AG04450 (cell line): ENCODE results near the gene TRPC4AP. TPM values are rescaled to one million over a fixed set of nuclear protein-coding genes. Genes with fewer than 3 reads are reported as not detected.
A peak's percentile ranks its signal among the peaks of the same experiment; 100 is the strongest.

ENCODE experiments used
- CTCF ChIA-PET: fragments of 300-600, 350-600 bp; formaldehyde crosslinking; extraction: SDS; loops from one replicate; lab custom pipeline; 2022; ENCODE audit warnings: antibody characterized with exemption, inconsistent platforms; lab: Charles Lee
- POLR2A ChIA-PET: fragments of 350-600 bp; formaldehyde crosslinking; extraction: SDS; loops from one replicate; lab custom pipeline; 2021; ENCODE audit warnings: antibody characterized with exemption, inconsistent platforms; lab: Yijun Ruan, JAX
- DNase-seq: peaks from one replicate; pipeline ENCODE4 v3.0.0-alpha.2; 2011; ENCODE audit warnings: low read depth, low spot score
- H3K27ac ChIP-seq: one replicate; pipeline ENCODE4 v1.5.1; 2012; ENCODE audit warnings: low read depth, low read length, control low read depth
- H3K27me3 ChIP-seq: one replicate; pipeline ENCODE4 v1.6.0; 2012; ENCODE audit warnings: low read length; ENCODE audit not compliant: control insufficient read depth, insufficient read depth
- H3K4me3 ChIP-seq: 2 replicates; pipeline ENCODE4 v1.5.1; 2011; ENCODE audit warnings: mild to moderate bottlenecking, low read depth, low read length, control low read depth
- H3K9me3 ChIP-seq: 2 replicates; pipeline ENCODE4 v1.5.1; 2012; ENCODE audit warnings: low read length; ENCODE audit not compliant: control insufficient read depth, insufficient read depth
- polyA plus RNA-seq: library from polyadenylated mRNA; depleted of rRNA; stranded (reverse); fragments of >200 nt; gene quantifications from 2 replicates; pipeline ENCODE4 v1.2.3, GENCODE V29; 2011
- TF ChIP-seq, protein P1 (sequence below): IDR thresholded peaks from 2 replicates; pipeline ENCODE4 v1.5.1; 2011; ENCODE audit warnings: low read depth, low read length, control low read depth, inconsistent platforms

Gene TRPC4AP
- polyA plus RNA-seq, 1 experiment = 85.4 TPM

DNA sequence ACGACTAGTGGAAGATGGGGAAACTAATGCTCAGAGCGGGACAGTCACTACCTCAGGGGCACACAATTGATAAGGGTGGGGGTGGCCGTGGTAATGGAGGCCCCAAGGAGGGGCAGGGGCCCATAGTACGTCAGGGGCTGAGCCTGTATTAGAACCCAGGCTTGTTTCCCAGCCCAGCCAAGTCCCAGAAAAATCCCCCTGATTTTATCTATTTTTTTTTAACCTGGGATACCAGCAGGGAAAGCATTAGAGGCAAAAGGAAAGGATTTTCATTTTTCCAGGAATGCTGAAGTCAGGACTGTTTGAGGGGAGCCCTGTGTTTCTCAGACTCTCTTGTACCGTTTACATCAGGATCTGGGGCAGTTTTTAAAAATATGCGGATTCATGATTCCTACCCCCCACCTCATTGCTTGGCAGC lies 136.6 kb downstream of the TRPC4AP start:
- TF ChIP-seq, protein P1, sequence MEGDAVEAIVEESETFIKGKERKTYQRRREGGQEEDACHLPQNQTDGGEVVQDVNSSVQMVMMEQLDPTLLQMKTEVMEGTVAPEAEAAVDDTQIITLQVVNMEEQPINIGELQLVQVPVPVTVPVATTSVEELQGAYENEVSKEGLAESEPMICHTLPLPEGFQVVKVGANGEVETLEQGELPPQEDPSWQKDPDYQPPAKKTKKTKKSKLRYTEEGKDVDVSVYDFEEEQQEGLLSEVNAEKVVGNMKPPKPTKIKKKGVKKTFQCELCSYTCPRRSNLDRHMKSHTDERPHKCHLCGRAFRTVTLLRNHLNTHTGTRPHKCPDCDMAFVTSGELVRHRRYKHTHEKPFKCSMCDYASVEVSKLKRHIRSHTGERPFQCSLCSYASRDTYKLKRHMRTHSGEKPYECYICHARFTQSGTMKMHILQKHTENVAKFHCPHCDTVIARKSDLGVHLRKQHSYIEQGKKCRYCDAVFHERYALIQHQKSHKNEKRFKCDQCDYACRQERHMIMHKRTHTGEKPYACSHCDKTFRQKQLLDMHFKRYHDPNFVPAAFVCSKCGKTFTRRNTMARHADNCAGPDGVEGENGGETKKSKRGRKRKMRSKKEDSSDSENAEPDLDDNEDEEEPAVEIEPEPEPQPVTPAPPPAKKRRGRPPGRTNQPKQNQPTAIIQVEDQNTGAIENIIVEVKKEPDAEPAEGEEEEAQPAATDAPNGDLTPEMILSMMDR = no peak
- Histone ChIP-seq H3K9me3 (0 out of 2 replicates have a peak, but pooled peaks cover 4% of the 10 kb centered on the region), H3K27ac (peak overlapping the region; percentile 73), H3K27me3 (no peaks in the 10 kb centered on the region), H3K4me3 (peak overlapping the region; percentile 80)
- POLR2A ChIA-PET = interaction anchor here (0.6 to 2.1 kb wide), 7 partner anchors 10 to 102 kb away, joined by 3 to 17 read pairs (median 7); partner anchors contain the start of gene ACSS2
- CTCF ChIA-PET = interaction anchor here (0.6 to 4.2 kb wide), 7 partner anchors 10 to 136 kb away, joined by 3 to 57 read pairs (median 4); partner anchors contain the start of genes ACSS2 and GGT7
- DNase-seq = no peak

DNA sequence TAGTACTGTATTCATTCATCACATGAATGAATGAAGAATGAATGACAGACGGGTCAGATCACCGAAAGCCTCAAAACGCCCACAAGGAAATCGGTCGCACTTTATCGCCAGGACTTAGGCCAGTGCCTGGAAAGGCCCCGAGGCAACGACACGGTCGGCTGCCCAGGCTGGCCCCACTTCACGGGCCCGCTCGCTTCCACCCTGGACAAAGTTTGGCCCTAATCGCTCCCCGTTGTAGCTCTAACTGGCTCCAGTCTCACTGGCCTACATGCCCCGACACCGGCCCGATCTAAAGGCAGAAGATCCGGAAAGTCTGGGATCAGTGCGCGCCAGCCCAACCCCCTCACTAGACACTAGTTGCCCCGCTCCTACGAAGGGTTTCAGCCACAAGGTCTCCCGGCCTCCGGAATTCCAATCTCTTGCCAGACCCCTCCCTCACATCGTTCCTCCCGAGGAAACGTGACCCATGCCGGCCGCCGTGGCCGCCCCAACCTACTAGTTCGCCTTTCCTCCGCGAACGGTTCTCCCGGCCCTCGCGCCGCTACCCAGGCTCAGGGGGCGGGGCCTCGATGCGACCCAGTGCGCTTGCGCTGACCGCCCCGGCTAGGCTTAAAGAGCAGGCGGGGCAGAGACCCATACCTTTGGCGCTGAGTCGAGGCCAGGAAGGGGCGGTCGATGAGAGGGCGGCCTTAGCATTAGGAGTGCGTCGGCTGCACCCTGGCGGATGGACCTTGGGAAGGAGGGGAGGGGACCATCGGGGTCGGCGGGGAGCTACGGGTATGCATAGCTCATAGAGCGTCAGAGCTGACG lies 137.2 kb downstream of the TRPC4AP start, which contains the start of the genes GSS and MYH7B:
GSS (minus strand) TSS at position 576 of the 810 bp plus-strand sequence. CDS start 3,954 bp downstream, outside the sequence.
MYH7B (plus strand) TSS at position 638 of the 810 bp plus-strand sequence. CDS start 22,138 bp downstream, outside the sequence.
- H3K27ac ChIP-seq = peak within 1 kb of the TSS; percentile 92
- ChIA-PET POLR2A (interaction anchor here (0.6 to 2.1 kb wide), 8 partner anchors 9 to 102 kb away, joined by 3 to 17 read pairs (median 6); partner anchors contain the start of genes ACSS2 and GGT7), CTCF (interaction anchor here (0.6 to 4.2 kb wide), 7 partner anchors 9 to 136 kb away, joined by 3 to 57 read pairs (median 4); partner anchors contain the start of genes ACSS2 and GGT7)
- H3K9me3 ChIP-seq = 0 out of 2 replicates have a peak, but pooled peaks cover 4% of the 10 kb centered on the region
- peak within 1 kb of the TSS; percentile 80 for H3K4me3 ChIP-seq
- TF ChIP-seq, protein P1 = peak; percentile 55
- H3K27me3 ChIP-seq = no peaks in the 10 kb centered on the region
- DNase-seq = peak; percentile 91

DNA sequence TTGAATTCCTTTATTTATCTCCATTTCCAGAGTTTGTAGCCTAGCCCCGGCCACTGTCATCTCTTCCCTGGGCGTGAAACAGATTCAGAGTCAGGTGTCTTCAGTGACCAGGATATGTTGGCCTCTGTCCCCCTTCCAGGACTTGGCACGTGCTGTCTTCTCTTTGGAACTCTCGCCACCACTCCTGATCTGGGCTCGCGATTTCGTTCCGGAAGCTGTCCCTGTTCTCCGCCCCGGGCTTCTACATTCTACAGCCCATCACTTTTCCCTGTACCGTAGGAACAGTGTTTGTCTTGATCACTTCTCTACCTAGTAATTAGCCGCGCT lies 137.7 kb downstream of the TRPC4AP start:
- POLR2A ChIA-PET = interaction anchor here (1.4 to 2.1 kb wide), 6 partner anchors 9 to 101 kb away, joined by 3 to 17 read pairs (median 7); partner anchors contain the start of genes ACSS2 and GGT7
- CTCF ChIA-PET = interaction anchor here (1.5 to 4.2 kb wide), 2 partner anchors 64 to 81 kb away, joined by 4 to 57 read pairs; partner anchors contain the start of genes ACSS2 and GGT7
- DNase-seq = no peak
- Histone ChIP-seq H3K27me3 (no peaks in the 10 kb centered on the region), H3K9me3 (0 out of 2 replicates have a peak, but pooled peaks cover 4% of the 10 kb centered on the region), H3K27ac (peak overlapping the region; percentile 92), H3K4me3 (peak overlapping the region; percentile 80)
- TF ChIP-seq, protein P1 = no peak

DNA sequence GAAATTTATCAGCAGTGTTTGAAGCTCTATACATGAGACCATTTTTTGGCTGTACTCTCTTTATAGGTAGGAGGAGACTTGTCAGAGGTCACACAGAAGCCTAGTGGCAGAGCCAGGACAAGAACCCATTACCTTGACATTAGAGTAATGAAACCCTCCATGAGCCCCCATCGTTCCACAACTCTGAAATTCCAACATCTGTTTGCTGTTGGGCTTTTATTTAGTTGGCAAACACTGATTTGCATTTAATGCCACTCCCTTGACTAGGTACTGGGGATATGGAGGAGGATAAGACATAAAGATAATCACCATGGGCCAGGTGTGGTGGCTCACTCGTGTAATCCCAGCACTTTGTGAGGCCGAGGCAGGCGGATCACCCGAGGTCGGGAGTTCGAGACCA lies 138.6 kb downstream of the TRPC4AP start:
- CTCF ChIA-PET = no interaction called here
- TF ChIP-seq, protein P1 = no peak
- 0 out of 2 replicates have a peak, but pooled peaks cover 4% of the 10 kb centered on the region for H3K9me3 ChIP-seq
- H3K27ac ChIP-seq = no peak overlapping the region
- H3K4me3 ChIP-seq = no peak overlapping the region
- POLR2A ChIA-PET = interaction anchor here (0.6 kb wide), 1 partner anchor 80 kb away, joined by 4 read pairs; no protein-coding TSS in a partner anchor
- no peak for DNase-seq
- H3K27me3 ChIP-seq = no peaks in the 10 kb centered on the region
